GM23338 (cell line): ENCODE measurements around the gene CLRN2. TPM values are rescaled to one million over a fixed set of nuclear protein-coding genes. Genes with fewer than 3 reads are reported as not detected.

ENCODE experiments used
- ATAC-seq: fragments of 200-7000 bp; cut with Tn5 transposase; 3 replicates; pipeline ENCODE4 v1.9.1; 2020
- DNase-seq: peaks from one replicate; pipeline ENCODE4 v3.0.0-alpha.2; 2015; ENCODE audit warnings: low spot score
- H2AFZ ChIP-seq: fragments of 200-600 bp; sonication (generic); 2 replicates; pipeline ENCODE4 v1.8.0; 2016; ENCODE audit warnings: antibody characterized with exemption, mild to moderate bottlenecking, moderate library complexity
- H3F3A ChIP-seq: fragments of 200-600 bp; sonication (generic); replicated peaks from 2 replicates; pipeline ENCODE4 v1.8.0; 2017; ENCODE audit warnings: antibody characterized with exemption, mixed run types, low read depth
- H3K27ac ChIP-seq: fragments of 200-600 bp; sonication (generic); 2 replicates; pipeline ENCODE4 v1.6.1; 2016; ENCODE audit warnings: low read depth
- H3K27me3 ChIP-seq: fragments of 200-600 bp; sonication (generic); 2 replicates; pipeline ENCODE4 v1.8.0; 2016; ENCODE audit warnings: mild to moderate bottlenecking, mixed run types, moderate library complexity; ENCODE audit not compliant: insufficient read depth
- H3K36me3 ChIP-seq: fragments of 200-600 bp; sonication (generic); 2 replicates; pipeline ENCODE4 v1.8.0; 2016; ENCODE audit warnings: mild to moderate bottlenecking; ENCODE audit not compliant: insufficient read depth
- H3K4me1 ChIP-seq: fragments of 200-600 bp; sonication (generic); 2 replicates; pipeline ENCODE4 v1.8.0; 2016; ENCODE audit warnings: mild to moderate bottlenecking, moderate library complexity; ENCODE audit not compliant: insufficient read depth
- H3K4me2 ChIP-seq: fragments of 200-600 bp; sonication (generic); 2 replicates; pipeline ENCODE4 v1.7.1; 2017; ENCODE audit warnings: mixed run types
- H3K4me3 ChIP-seq: fragments of 200-600 bp; sonication (generic); 2 replicates; pipeline ENCODE4 v1.6.1; 2016; ENCODE audit warnings: mixed run types
- H3K79me2 ChIP-seq: fragments of 200-600 bp; sonication (generic); replicated peaks from 2 replicates; pipeline ENCODE4 v1.8.0; 2017; ENCODE audit warnings: mild to moderate bottlenecking; ENCODE audit not compliant: insufficient read depth
- H3K9me2 ChIP-seq: fragments of 200-600 bp; sonication (generic); 2 replicates; pipeline ENCODE4 v1.8.0; 2017; ENCODE audit not compliant: insufficient read depth
- H4K20me1 ChIP-seq: fragments of 200-600 bp; sonication (generic); replicated peaks from 2 replicates; pipeline ENCODE4 v1.8.0; 2017; ENCODE audit warnings: mild to moderate bottlenecking; ENCODE audit not compliant: insufficient read depth
- H3K27ac Mint-ChIP-seq: 2 replicates; pipeline ENCODE4 v1.8.0; 2020; ENCODE audit warnings: inconsistent platforms, mild to moderate bottlenecking, moderate library complexity, mixed read lengths
- H3K27me3 Mint-ChIP-seq: 3 replicates; pipeline ENCODE4 v1.8.0; 2022; ENCODE audit warnings: low read depth, mild to moderate bottlenecking, moderate library complexity, mixed read lengths, inconsistent platforms; ENCODE audit not compliant: insufficient read depth, poor library complexity
- H3K36me3 Mint-ChIP-seq: 3 replicates; pipeline ENCODE4 v1.8.0; 2021; ENCODE audit warnings: low read depth, mild to moderate bottlenecking, inconsistent platforms, moderate library complexity, mixed read lengths
- H3K4me1 Mint-ChIP-seq: 3 replicates; pipeline ENCODE4 v1.8.0; 2020; ENCODE audit warnings: mild to moderate bottlenecking, inconsistent platforms, mixed read lengths
- H3K4me3 Mint-ChIP-seq: 3 replicates; pipeline ENCODE4 v1.8.0; 2021; ENCODE audit warnings: moderate library complexity, mild to moderate bottlenecking, inconsistent platforms, mixed read lengths
- H3K9me3 Mint-ChIP-seq: 3 replicates; pipeline ENCODE4 v1.8.0; 2020; ENCODE audit warnings: moderate library complexity, mild to moderate bottlenecking, inconsistent platforms, mixed read lengths
- CREB1 ChIP-seq: fragments of 250-450 bp; sonication (Bioruptor Pico); IDR thresholded peaks from 2 replicates; pipeline ENCODE4 v1.5.0; 2020; ENCODE audit warnings: low read depth, mild to moderate bottlenecking, moderate library complexity
- EZH2 ChIP-seq: fragments of 200-600 bp; sonication (generic); IDR thresholded peaks from one replicate; pipeline ENCODE4 v1.8.0; 2017; ENCODE audit warnings: antibody characterized with exemption, mild to moderate bottlenecking, low read depth; ENCODE audit not compliant: unreplicated experiment
- EZH2phosphoT487 ChIP-seq: fragments of 200-600 bp; sonication (generic); IDR thresholded peaks from one replicate; pipeline ENCODE4 v1.8.1; 2018; ENCODE audit warnings: antibody characterized with exemption; ENCODE audit not compliant: unreplicated experiment
- NANOG ChIP-seq: IDR thresholded peaks from 2 replicates; pipeline ENCODE4 v1.6.1; 2016; ENCODE audit warnings: antibody characterized with exemption, borderline replicate concordance
- POLR2AphosphoS5 ChIP-seq: IDR thresholded peaks from 2 replicates; pipeline ENCODE4 v1.6.1; 2016; ENCODE audit warnings: antibody characterized with exemption, low read depth
- STAT1 ChIP-seq: IDR thresholded peaks from one replicate; pipeline ENCODE4 v1.6.1; 2016; ENCODE audit warnings: antibody characterized with exemption; ENCODE audit not compliant: unreplicated experiment
- ZNF114 ChIP-seq: fragments of 250-450 bp; sonication (Bioruptor Pico); IDR thresholded peaks from 2 replicates; pipeline ENCODE4 v1.5.0; 2020; ENCODE audit warnings: mild to moderate bottlenecking, moderate library complexity
- ZNF331 ChIP-seq: fragments of 250-450 bp; sonication (Bioruptor Pico); IDR thresholded peaks from 2 replicates; pipeline ENCODE4 v1.5.0; 2020; ENCODE audit warnings: low read depth, mild to moderate bottlenecking, moderate library complexity
- polyA plus RNA-seq: library from polyadenylated mRNA; unstranded; fragments of >200 nt; fragmentation: Nextera tagmentation; extraction: Ambion mirVana; gene quantifications from 2 replicates; pipeline ENCODE4 v1.2.1, GENCODE V29; 2016
- total RNA-seq: library from RNA; depleted of rRNA; stranded (reverse); fragments of >200 nt; shearing (Covaris generic); gene quantifications from 2 replicates; pipeline ENCODE4 v1.2.3, GENCODE V29; 2014
- TF ChIP-seq, protein P1 (sequence below): fragments of 250-450 bp; sonication (Bioruptor Pico); IDR thresholded peaks from 2 replicates; pipeline ENCODE4 v1.5.0; 2020; ENCODE audit warnings: mild to moderate bottlenecking, moderate library complexity
- TF ChIP-seq, protein P2 (sequence below): IDR thresholded peaks from 2 replicates; pipeline ENCODE4 v1.6.1; 2016; ENCODE audit warnings: antibody characterized with exemption
- TF ChIP-seq, protein P3 (sequence below): IDR thresholded peaks from one replicate; pipeline ENCODE4 v1.6.1; 2018; ENCODE audit warnings: antibody characterized with exemption; ENCODE audit not compliant: unreplicated experiment
- TF ChIP-seq, protein P4 (sequence below), 2 experiments: fragments of 200-600 bp in 1 of 2; sonication (generic) in 1 of 2; conservative IDR thresholded peaks; 2 replicates each; pipeline versions ENCODE4 v1.5.1 to v1.6.1; 2016 to 2017; ENCODE audit warnings: antibody characterized with exemption in 2 of 2, low read depth in 2 of 2, mild to moderate bottlenecking in 2 of 2, moderate library complexity in 1 of 2

The CLRN2 gene
- total and polyA plus RNA-seq, 2 experiments from 2014 or later: not detected

DNA sequence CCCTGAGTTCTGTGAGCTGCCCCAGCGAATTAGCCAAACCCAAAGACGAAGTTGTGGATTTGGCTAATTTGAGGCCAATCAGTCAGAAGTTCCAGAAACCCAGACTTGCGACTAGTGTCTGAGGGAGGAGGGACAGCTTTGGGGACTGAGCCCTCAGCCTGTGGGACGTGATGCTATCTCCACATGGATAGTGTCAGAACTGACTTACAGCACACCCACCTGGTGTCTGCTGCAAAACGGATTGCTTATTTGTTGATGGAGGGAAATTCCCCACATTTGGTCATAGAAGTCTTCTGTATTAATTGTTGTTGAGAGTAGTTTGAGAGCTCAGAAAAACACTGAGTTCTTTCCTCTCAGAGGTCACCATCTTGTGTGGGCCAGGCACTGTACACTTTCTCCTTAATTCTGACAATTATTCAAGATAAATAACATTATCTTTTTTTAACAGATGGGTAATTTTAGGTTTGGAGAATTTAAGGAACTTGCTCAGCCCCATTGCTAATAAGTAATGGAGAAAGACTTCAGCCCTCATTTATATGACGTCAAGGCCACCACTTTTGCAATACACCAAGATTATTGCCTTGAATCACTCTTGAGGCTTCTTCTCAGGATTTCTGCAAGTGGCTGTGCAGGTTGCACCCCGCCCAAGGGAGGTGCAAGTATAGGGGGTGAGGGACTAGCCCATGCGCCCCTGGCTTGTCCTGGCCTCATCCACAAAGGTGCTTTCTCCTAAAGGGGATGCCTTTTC lies 16.7 kb downstream of the CLRN2 start (continued):
- TF ChIP-seq, protein P1, sequence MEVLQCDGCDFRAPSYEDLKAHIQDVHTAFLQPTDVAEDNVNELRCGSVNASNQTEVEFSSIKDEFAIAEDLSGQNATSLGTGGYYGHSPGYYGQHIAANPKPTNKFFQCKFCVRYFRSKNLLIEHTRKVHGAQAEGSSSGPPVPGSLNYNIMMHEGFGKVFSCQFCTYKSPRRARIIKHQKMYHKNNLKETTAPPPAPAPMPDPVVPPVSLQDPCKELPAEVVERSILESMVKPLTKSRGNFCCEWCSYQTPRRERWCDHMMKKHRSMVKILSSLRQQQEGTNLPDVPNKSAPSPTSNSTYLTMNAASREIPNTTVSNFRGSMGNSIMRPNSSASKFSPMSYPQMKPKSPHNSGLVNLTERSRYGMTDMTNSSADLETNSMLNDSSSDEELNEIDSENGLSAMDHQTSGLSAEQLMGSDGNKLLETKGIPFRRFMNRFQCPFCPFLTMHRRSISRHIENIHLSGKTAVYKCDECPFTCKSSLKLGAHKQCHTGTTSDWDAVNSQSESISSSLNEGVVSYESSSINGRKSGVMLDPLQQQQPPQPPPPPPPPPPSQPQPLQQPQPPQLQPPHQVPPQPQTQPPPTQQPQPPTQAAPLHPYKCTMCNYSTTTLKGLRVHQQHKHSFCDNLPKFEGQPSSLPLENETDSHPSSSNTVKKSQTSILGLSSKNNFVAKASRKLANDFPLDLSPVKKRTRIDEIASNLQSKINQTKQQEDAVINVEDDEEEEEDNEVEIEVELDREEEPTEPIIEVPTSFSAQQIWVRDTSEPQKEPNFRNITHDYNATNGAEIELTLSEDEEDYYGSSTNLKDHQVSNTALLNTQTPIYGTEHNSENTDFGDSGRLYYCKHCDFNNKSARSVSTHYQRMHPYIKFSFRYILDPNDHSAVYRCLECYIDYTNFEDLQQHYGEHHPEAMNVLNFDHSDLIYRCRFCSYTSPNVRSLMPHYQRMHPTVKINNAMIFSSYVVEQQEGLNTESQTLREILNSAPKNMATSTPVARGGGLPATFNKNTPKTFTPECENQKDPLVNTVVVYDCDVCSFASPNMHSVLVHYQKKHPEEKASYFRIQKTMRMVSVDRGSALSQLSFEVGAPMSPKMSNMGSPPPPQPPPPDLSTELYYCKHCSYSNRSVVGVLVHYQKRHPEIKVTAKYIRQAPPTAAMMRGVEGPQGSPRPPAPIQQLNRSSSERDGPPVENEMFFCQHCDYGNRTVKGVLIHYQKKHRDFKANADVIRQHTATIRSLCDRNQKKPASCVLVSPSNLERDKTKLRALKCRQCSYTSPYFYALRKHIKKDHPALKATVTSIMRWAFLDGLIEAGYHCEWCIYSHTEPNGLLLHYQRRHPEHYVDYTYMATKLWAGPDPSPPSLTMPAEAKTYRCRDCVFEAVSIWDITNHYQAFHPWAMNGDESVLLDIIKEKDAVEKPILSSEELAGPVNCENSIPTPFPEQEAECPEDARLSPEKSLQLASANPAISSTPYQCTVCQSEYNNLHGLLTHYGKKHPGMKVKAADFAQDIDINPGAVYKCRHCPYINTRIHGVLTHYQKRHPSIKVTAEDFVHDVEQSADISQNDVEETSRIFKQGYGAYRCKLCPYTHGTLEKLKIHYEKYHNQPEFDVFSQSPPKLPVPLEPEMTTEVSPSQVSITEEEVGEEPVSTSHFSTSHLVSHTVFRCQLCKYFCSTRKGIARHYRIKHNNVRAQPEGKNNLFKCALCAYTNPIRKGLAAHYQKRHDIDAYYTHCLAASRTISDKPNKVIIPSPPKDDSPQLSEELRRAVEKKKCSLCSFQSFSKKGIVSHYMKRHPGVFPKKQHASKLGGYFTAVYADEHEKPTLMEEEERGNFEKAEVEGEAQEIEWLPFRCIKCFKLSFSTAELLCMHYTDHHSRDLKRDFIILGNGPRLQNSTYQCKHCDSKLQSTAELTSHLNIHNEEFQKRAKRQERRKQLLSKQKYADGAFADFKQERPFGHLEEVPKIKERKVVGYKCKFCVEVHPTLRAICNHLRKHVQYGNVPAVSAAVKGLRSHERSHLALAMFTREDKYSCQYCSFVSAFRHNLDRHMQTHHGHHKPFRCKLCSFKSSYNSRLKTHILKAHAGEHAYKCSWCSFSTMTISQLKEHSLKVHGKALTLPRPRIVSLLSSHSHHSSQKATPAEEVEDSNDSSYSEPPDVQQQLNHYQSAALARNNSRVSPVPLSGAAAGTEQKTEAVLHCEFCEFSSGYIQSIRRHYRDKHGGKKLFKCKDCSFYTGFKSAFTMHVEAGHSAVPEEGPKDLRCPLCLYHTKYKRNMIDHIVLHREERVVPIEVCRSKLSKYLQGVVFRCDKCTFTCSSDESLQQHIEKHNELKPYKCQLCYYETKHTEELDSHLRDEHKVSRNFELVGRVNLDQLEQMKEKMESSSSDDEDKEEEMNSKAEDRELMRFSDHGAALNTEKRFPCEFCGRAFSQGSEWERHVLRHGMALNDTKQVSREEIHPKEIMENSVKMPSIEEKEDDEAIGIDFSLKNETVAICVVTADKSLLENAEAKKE (CRISPR knock-in tag): no peak
- TF ChIP-seq ZNF331 (CRISPR knock-in tag): no peak
- no peak for TF ChIP-seq POLR2AphosphoS5
- no peak for TF ChIP-seq ZNF114 (CRISPR knock-in tag)
- no peak for TF ChIP-seq CREB1 (CRISPR knock-in tag)
- TF ChIP-seq STAT1: no peak

DNA sequence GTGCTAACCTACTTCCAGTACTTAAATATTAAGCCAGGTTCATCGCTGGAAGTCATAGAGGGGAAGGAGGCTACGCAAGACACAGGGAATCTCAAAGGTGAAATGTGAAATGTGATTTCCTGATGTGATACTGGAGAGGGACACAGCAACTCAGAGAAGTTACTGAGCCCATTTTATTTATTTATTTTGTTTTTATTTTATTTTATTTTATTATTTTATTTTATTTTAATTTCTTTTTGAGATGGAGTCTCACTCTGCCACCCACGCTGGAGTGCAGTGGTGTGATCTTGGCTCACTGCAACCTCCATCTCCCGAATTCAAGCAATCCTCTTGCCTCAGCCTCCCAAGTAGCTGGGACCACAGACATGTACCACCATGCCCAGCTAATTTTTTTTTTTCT lies 19.7 kb downstream of the CLRN2 start:
- H3K36me3 Mint-ChIP-seq: no peaks in the 10 kb centered on the region
- no peaks in the 10 kb centered on the region for H4K20me1 ChIP-seq
- DNase-seq: no peak
- no peak for TF ChIP-seq CREB1 (CRISPR knock-in tag)
- TF ChIP-seq ZNF114 (CRISPR knock-in tag): no peak
- TF ChIP-seq EZH2phosphoT487: no peak
- TF ChIP-seq, protein P2, sequence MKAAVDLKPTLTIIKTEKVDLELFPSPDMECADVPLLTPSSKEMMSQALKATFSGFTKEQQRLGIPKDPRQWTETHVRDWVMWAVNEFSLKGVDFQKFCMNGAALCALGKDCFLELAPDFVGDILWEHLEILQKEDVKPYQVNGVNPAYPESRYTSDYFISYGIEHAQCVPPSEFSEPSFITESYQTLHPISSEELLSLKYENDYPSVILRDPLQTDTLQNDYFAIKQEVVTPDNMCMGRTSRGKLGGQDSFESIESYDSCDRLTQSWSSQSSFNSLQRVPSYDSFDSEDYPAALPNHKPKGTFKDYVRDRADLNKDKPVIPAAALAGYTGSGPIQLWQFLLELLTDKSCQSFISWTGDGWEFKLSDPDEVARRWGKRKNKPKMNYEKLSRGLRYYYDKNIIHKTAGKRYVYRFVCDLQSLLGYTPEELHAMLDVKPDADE: no peak
- no peak for TF ChIP-seq ZNF331 (CRISPR knock-in tag)
- TF ChIP-seq, protein P3, sequence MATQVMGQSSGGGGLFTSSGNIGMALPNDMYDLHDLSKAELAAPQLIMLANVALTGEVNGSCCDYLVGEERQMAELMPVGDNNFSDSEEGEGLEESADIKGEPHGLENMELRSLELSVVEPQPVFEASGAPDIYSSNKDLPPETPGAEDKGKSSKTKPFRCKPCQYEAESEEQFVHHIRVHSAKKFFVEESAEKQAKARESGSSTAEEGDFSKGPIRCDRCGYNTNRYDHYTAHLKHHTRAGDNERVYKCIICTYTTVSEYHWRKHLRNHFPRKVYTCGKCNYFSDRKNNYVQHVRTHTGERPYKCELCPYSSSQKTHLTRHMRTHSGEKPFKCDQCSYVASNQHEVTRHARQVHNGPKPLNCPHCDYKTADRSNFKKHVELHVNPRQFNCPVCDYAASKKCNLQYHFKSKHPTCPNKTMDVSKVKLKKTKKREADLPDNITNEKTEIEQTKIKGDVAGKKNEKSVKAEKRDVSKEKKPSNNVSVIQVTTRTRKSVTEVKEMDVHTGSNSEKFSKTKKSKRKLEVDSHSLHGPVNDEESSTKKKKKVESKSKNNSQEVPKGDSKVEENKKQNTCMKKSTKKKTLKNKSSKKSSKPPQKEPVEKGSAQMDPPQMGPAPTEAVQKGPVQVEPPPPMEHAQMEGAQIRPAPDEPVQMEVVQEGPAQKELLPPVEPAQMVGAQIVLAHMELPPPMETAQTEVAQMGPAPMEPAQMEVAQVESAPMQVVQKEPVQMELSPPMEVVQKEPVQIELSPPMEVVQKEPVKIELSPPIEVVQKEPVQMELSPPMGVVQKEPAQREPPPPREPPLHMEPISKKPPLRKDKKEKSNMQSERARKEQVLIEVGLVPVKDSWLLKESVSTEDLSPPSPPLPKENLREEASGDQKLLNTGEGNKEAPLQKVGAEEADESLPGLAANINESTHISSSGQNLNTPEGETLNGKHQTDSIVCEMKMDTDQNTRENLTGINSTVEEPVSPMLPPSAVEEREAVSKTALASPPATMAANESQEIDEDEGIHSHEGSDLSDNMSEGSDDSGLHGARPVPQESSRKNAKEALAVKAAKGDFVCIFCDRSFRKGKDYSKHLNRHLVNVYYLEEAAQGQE: no peak
- TF ChIP-seq EZH2: no peak
- TF ChIP-seq, protein P4, sequence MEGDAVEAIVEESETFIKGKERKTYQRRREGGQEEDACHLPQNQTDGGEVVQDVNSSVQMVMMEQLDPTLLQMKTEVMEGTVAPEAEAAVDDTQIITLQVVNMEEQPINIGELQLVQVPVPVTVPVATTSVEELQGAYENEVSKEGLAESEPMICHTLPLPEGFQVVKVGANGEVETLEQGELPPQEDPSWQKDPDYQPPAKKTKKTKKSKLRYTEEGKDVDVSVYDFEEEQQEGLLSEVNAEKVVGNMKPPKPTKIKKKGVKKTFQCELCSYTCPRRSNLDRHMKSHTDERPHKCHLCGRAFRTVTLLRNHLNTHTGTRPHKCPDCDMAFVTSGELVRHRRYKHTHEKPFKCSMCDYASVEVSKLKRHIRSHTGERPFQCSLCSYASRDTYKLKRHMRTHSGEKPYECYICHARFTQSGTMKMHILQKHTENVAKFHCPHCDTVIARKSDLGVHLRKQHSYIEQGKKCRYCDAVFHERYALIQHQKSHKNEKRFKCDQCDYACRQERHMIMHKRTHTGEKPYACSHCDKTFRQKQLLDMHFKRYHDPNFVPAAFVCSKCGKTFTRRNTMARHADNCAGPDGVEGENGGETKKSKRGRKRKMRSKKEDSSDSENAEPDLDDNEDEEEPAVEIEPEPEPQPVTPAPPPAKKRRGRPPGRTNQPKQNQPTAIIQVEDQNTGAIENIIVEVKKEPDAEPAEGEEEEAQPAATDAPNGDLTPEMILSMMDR (conservative IDR thresholded peaks at IDR 0.05; ENCODE audit: low read depth in 2 of 2): no peak
- no peak for TF ChIP-seq POLR2AphosphoS5
- no peak for TF ChIP-seq NANOG

More for the DNA sequence above, 19.7 kb downstream of the CLRN2 start:
- Mint-ChIP-seq H3K9me3 (no peaks in the 10 kb centered on the region), H3K27me3 (peaks cover 1% of the 10 kb centered on the region), H3K27ac (no peak overlapping the region), H3K4me1 (no peaks in the 10 kb centered on the region), H3K4me3 (no peak overlapping the region)
- Histone ChIP-seq H3K27me3 (no peaks in the 10 kb centered on the region), H3K27ac (no peak overlapping the region), H3K4me2 (no peak overlapping the region), H3K4me1 (no peaks in the 10 kb centered on the region), H3K79me2 (no peaks in the 10 kb centered on the region), H3K9me2 (no peaks in the 10 kb centered on the region), H3F3A (no peaks in the 10 kb centered on the region), H3K4me3 (no peak overlapping the region), H3K36me3 (no peaks in the 10 kb centered on the region), H2AFZ (no peak overlapping the region)
- no peak for ATAC-seq
